ENCODE results near the gene SMIM5.

The SMIM5 gene

GRCh38 chr17:75639771-75640555 is 6.7 kb downstream of the SMIM5 start:
- no peak for DNase-seq (ENCODE audit: low read depth in 2 of 2, low spot score in 1 of 2)

- DNase-seq (ENCODE audit: low read depth in 2 of 2, low spot score in 1 of 2) = no peak
Observed at GRCh38 chr17:75640556-75641119, 7.4 kb downstream of the SMIM5 start.

- DNase-seq (ENCODE audit: low read depth in 2 of 2, low spot score in 1 of 2) = no peak
Observed at GRCh38 chr17:75641343-75641742, 8.1 kb downstream of the SMIM5 start.

- DNase-seq (ENCODE audit: low read depth in 2 of 2, low spot score in 1 of 2) = no peak
Observed at GRCh38 chr17:75642182-75642783, 9.0 kb downstream of the SMIM5 start.

- no peak for DNase-seq (ENCODE audit: low read depth in 2 of 2, low spot score in 1 of 2)
Observed at GRCh38 chr17:75642784-75643642, 9.8 kb downstream of the SMIM5 start.

- no peak for DNase-seq (ENCODE audit: low read depth in 2 of 2, low spot score in 1 of 2)
Observed at GRCh38 chr17:75643643-75644017, 10.4 kb downstream of the SMIM5 start.

GRCh38 chr17:75645501-75645888 is 12.3 kb downstream of the SMIM5 start:
- DNase-seq (ENCODE audit: low read depth in 2 of 2, low spot score in 1 of 2) = no peak

GRCh38 chr17:75645889-75646637 is 12.8 kb downstream of the SMIM5 start:
- no peak for DNase-seq (ENCODE audit: low read depth in 2 of 2, low spot score in 1 of 2)

GRCh38 chr17:75646638-75646992 is 13.4 kb downstream of the SMIM5 start:
- DNase-seq (ENCODE audit: low read depth in 2 of 2, low spot score in 1 of 2) = no peak

- DNase-seq (ENCODE audit: low read depth in 2 of 2, low spot score in 1 of 2) = no peak
Observed at GRCh38 chr17:75647061-75647460, 13.8 kb downstream of the SMIM5 start.

GRCh38 chr17:75647921-75648320 is 14.7 kb downstream of the SMIM5 start:
- DNase-seq (ENCODE audit: low read depth in 2 of 2, low spot score in 1 of 2) = no peak

GRCh38 chr17:75649687-75650086 is 16.5 kb downstream of the SMIM5 start:
- no peak for DNase-seq (ENCODE audit: low read depth in 2 of 2, low spot score in 1 of 2)

- no peak for DNase-seq (ENCODE audit: low read depth in 2 of 2, low spot score in 1 of 2)
Observed at GRCh38 chr17:75650874-75651273, 17.6 kb downstream of the SMIM5 start.

- DNase-seq (ENCODE audit: low read depth in 2 of 2, low spot score in 1 of 2) = no peak
Observed at GRCh38 chr17:75652341-75652740, 19.1 kb downstream of the SMIM5 start.

- no peak for DNase-seq (ENCODE audit: low read depth in 2 of 2, low spot score in 1 of 2)
Observed at GRCh38 chr17:75652934-75653549, 19.8 kb downstream of the SMIM5 start.

- DNase-seq (ENCODE audit: low read depth in 2 of 2, low spot score in 1 of 2) = no peak
Observed at GRCh38 chr17:75654176-75654575, 20.9 kb downstream of the SMIM5 start.

- DNase-seq (ENCODE audit: low read depth in 2 of 2, low spot score in 1 of 2) = no peak
Observed at GRCh38 chr17:75658237-75658636, 25.0 kb downstream of the SMIM5 start.

GRCh38 chr17:75661531-75661930 is 28.3 kb downstream of the SMIM5 start:
- no peak for DNase-seq (ENCODE audit: low read depth in 2 of 2, low spot score in 1 of 2)

GRCh38 chr17:75662511-75662910 is 29.3 kb downstream of the SMIM5 start:
- no peak for DNase-seq (ENCODE audit: low read depth in 2 of 2, low spot score in 1 of 2)

- DNase-seq (ENCODE audit: low read depth in 2 of 2, low spot score in 1 of 2) = no peak
Observed at GRCh38 chr17:75664099-75664549, 30.9 kb downstream of the SMIM5 start.

Data from stimulated activated CD8-positive, alpha-beta memory T cell treated with anti-CD3 and anti-CD28 coated beads, Interleukin-4, amount 100 ng/mL, for 4 hours (primary cell).